ENCODE measurements around the gene KLHL36. TPM values are rescaled to one million over a fixed set of nuclear protein-coding genes. Genes with fewer than 3 reads are reported as not detected.

Gene KLHL36
- total RNA-seq, 1 experiment from 2014 or later, result 36.7 TPM

DNA sequence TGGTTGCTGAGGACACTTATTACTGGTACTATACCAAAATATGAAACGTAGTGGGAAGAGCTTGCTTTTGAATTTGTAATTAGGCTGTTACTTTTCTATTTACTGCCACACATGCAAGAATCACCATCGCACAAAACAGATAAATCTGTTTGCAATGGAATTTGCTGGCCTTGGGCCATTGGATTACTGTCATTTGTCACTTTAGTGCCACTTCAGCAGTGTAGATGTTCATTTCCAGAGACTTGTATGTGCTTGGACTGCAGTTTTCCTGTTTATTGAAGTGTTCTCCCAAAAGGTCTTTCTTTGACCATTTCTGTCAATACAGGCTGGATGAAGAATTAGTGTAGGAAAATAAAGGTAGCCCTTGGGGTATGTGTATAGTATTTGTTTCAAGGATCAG is 55.9 kb downstream of the KLHL36 start:
- H2BK5ac ChIP-seq (ENCODE audit: insufficient read length, low read length), result no peak overlapping the region
- no peak overlapping the region for H3T11ph ChIP-seq (ENCODE audit: low read length)
- H3K4ac ChIP-seq (ENCODE audit: low read depth, low read length), result no peak overlapping the region
- DNase-seq, result no peak
- H4K8ac ChIP-seq (replicated peaks; ENCODE audit: insufficient read length, low read depth, low read length), result no peak overlapping the region
- H4K91ac ChIP-seq (ENCODE audit: insufficient read length, low read depth, low read length), result no peak overlapping the region
- no peak overlapping the region for H2AFZ ChIP-seq (ENCODE audit: low read length)
- peaks cover 71% of the 10 kb centered on the region for H3K79me2 ChIP-seq (ENCODE audit: insufficient read depth, low read length)
- H3K23ac ChIP-seq (ENCODE audit: insufficient read length, low read depth, low read length), result no peak overlapping the region
- Mint-ChIP-seq H3K36me3 (ENCODE audit: insufficient read depth in 1 of 3, low read depth in 3 of 3) (peaks cover 2 to 12% (median 4%) of the 10 kb centered on the region in 3 experiments; a peak in 5 of 7 replicates), H3K4me3 (no peak overlapping the region), H3K27me3 (ENCODE audit: low read depth) (no peaks in the 10 kb centered on the region), H3K27ac (no peak overlapping the region), H3K4me1 (peaks cover 51 to 54% of the 10 kb centered on the region in 2 experiments), H3K9me3 (no peaks in the 10 kb centered on the region)
- no peak overlapping the region for H2BK15ac ChIP-seq (ENCODE audit: low read depth, low read length)
- no peaks in the 10 kb centered on the region for H3K9me3 ChIP-seq (ENCODE audit: control insufficient read depth, low read depth, low read length)
- no peaks in the 10 kb centered on the region for H3K27me3 ChIP-seq (ENCODE audit: insufficient read depth, low read length)
- peaks cover 4% of the 10 kb centered on the region for H4K20me1 ChIP-seq (ENCODE audit: control insufficient read depth, insufficient read depth, insufficient read length)
- H2AK5ac ChIP-seq (ENCODE audit: insufficient read length, low read length), result no peak overlapping the region
- no peak overlapping the region for H2BK120ac ChIP-seq (ENCODE audit: low read depth, low read length, poor library complexity, severe bottlenecking)
- no peak overlapping the region for H2BK20ac ChIP-seq (ENCODE audit: low read depth, low read length, poor library complexity, severe bottlenecking)
- no peak overlapping the region for H3K9ac ChIP-seq (ENCODE audit: extremely low read depth, insufficient read length, low read length)
- no peak overlapping the region for H3K4me2 ChIP-seq (ENCODE audit: insufficient read depth, insufficient read length, low read length)
- no peaks in the 10 kb centered on the region for H3K4me1 ChIP-seq (ENCODE audit: insufficient read depth, low read length)
- no peak for TF ChIP-seq CTCF (conservative IDR thresholded peaks at IDR 0.05)
- peaks cover 5% of the 10 kb centered on the region for H3K23me2 ChIP-seq (ENCODE audit: insufficient read length, low read depth, low read length, poor library complexity, severe bottlenecking)
- H3K18ac ChIP-seq (ENCODE audit: insufficient read length, low read depth, low read length), result no peak overlapping the region
- H3K56ac ChIP-seq (ENCODE audit: insufficient read length, low read depth, low read length), result no peak overlapping the region
- H3K79me1 ChIP-seq (ENCODE audit: insufficient read depth, low read depth, low read length, poor library complexity, severe bottlenecking), result peaks cover 5% of the 10 kb centered on the region
- no peak overlapping the region for H3K27ac ChIP-seq (ENCODE audit: insufficient read length, low read depth, low read length)
- H4K5ac ChIP-seq (ENCODE audit: insufficient read length, low read depth, low read length), result no peak overlapping the region
- H3K14ac ChIP-seq (ENCODE audit: insufficient read depth, low read length), result no peak overlapping the region
- no peak overlapping the region for H2BK12ac ChIP-seq (ENCODE audit: insufficient read length, low read depth, low read length)
- WGBS (ENCODE audit: extremely low coverage, insufficient read length, low lambda C conversion rate), result no CpG with 5 or more reads among the region's 2 CpGs
